Urinary bladder (tissue), 4 donors: Measurements from ENCODE around the gene CFAP210. TPM values are rescaled to one million over a fixed set of nuclear protein-coding genes. Genes with fewer than 3 reads are reported as not detected.

Experiments used
- DNase-seq: peaks from one replicate; pipeline ENCODE4 v3.0.0-alpha.2; 2015; ENCODE audit errors: extremely low spot score
- H3K27ac ChIP-seq: one replicate; pipeline ENCODE4 v1.5.1; 2013; ENCODE audit warnings: low read depth, mild to moderate bottlenecking, moderate library complexity
- H3K36me3 ChIP-seq: one replicate; pipeline ENCODE4 v1.6.1; 2013; ENCODE audit warnings: mild to moderate bottlenecking, moderate library complexity; ENCODE audit not compliant: insufficient read depth
- H3K4me1 ChIP-seq: one replicate; pipeline ENCODE4 v1.6.1; 2013; ENCODE audit warnings: mild to moderate bottlenecking, moderate library complexity; ENCODE audit not compliant: insufficient read depth
- H3K4me3 ChIP-seq: one replicate; pipeline ENCODE4 v1.5.1; 2013; ENCODE audit warnings: low read depth, low read length
- WGBS: extraction: QIAGEN DNeasy Blood & Tissue Kit; methylation state at CpG from one replicate; pipeline ENCODE4 v1.1.7; 2013; 5-methylcytosine and 5-hydroxymethylcytosine counted together
- polyA plus RNA-seq: library from polyadenylated mRNA; stranded (reverse); fragments of 200-250 nt; gene quantifications from one replicate; pipeline ENCODE4 v1.2.3, GENCODE V29; 2013
- total RNA-seq: library from RNA; depleted of rRNA; stranded (reverse); fragments of >200 nt; gene quantifications from one replicate; pipeline ENCODE4 v1.2.3, GENCODE V29; 2014
- donor health status: healthy with polysubstance abuse.
- donor health status: healthy.

CFAP210 gene
- total and polyA plus RNA-seq, 2 donors, result 0.05 TPM; not detected in 1

- H3K27ac ChIP-seq, result no peak overlapping the region
- no peak for DNase-seq
- H3K36me3 ChIP-seq, result no peaks in the 10 kb centered on the region
- 92% methylated on average over 2 of the region's 2 CpGs for WGBS
- H3K4me1 ChIP-seq, result no peaks in the 10 kb centered on the region
- no peak overlapping the region for H3K4me3 ChIP-seq
Observed at GRCh38 chr2:169673921-169674320, 20.3 kb downstream of the CFAP210 start.

GRCh38 chr2:169673106-169673505 lies 21.1 kb downstream of the CFAP210 start:
- Histone ChIP-seq H3K27ac (no peak overlapping the region), H3K4me1 (no peaks in the 10 kb centered on the region), H3K4me3 (no peak overlapping the region), H3K36me3 (no peaks in the 10 kb centered on the region)
- WGBS, result 80% methylated on average over 3 of the region's 3 CpGs
- no peak for DNase-seq

- Histone ChIP-seq H3K4me3 (no peak overlapping the region), H3K4me1 (no peaks in the 10 kb centered on the region), H3K27ac (no peak overlapping the region), H3K36me3 (no peaks in the 10 kb centered on the region)
- DNase-seq, result no peak
- WGBS, result 81% methylated on average over 6 of the region's 6 CpGs
Observed at GRCh38 chr2:169672406-169672805, 21.8 kb downstream of the CFAP210 start.

GRCh38 chr2:169670937-169671336 lies 23.3 kb downstream of the CFAP210 start:
- DNase-seq, result no peak
- 96% methylated on average over 4 of the region's 4 CpGs for whole genome bisulfite sequencing
- Histone ChIP-seq H3K4me1 (no peaks in the 10 kb centered on the region), H3K4me3 (no peak overlapping the region), H3K36me3 (no peaks in the 10 kb centered on the region), H3K27ac (no peak overlapping the region)

DNA sequence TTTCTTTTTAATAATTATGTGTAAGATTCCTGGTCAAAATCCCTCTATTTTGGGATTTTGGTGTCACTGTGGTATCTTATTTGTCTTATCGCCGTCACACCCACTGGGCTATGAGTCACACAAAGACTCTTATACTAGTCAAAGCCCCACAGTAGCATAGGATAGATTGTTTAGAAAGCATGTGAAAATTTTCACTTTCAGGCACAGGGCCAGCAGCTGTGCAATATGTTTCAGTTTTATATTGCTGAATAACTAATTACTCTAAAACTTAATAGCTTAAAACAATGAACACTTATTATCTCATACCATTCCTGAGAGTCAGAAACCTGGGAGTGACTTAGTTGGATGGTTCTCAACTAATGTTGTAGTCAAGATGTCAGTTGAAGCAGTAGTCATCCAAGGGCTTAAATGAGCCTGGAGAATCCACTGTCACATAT lies 24.0 kb downstream of the CFAP210 start:
- Histone ChIP-seq H3K4me1 (no peaks in the 10 kb centered on the region), H3K36me3 (no peaks in the 10 kb centered on the region), H3K27ac (no peak overlapping the region), H3K4me3 (no peak overlapping the region)
- WGBS, result 77% methylated on average over 2 of the region's 2 CpGs
- no peak for DNase-seq

DNA sequence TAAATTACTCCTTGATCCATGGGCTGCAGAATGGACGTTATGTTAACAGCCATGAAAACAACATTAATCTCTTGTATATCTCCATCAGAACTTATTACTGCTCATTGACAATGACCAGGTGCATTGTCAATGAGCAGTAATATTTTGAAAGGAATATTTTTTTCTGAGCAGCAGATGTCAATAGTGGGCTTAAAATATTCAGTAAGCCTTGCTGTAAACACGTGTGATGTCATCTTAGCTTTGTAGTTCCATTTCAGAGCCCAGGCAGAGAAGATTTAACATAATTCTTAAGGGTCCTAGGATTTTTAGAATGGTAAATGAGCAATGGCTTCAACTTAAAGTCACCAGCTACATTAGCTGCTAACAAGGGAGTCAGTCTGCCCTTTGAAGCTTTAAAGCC lies 26.6 kb downstream of the CFAP210 start:
- no peak for DNase-seq
- H3K36me3 ChIP-seq, result no peaks in the 10 kb centered on the region
- WGBS, result 37% methylated on average over 2 of the region's 2 CpGs
- no peak overlapping the region for H3K27ac ChIP-seq
- H3K4me3 ChIP-seq, result no peak overlapping the region
- no peaks in the 10 kb centered on the region for H3K4me1 ChIP-seq

DNA sequence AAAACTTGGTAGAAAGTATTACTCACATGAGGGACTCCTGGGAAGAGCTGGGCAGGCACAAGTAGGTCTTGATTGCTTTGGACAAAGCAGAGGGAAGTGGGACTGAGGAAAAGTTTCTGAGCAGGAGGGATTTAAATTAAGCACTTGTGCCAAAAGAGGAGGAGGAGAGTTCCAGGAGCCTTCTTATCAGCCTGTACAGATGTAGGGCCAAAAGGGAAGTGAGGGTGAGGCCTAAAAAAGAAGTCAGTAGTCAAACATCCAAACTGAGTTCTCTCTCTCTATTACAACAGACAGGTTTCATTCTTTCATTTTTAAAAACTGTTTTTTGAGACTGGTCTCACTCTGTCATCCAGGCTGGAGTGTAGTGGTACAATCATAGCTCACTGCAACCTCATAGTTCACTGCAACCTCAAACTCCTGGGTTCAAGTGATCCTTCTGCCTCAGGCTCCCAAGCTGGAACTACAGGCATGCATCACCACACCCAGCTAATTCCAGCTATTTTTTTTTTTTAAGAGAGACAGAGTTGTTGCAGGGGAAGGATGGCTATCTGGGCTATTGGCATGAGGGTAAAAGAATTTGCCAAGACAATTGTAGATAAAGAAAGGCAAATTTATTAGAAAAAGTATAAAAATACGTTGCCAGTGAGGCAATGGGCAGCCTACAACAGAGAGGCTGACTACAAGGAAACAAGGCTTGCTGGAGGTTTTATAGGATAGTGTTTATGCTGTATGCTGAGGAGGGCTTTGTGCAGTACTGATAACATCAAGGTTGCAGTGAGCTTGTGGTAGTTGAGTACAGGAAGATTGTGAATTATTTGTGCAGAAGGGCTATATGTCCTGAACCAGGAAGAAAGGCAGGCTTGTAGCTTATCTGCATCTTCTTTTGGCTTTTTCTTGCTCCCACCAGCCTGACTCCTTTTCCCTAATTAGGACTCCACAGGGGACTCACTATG lies 29.0 kb downstream of the CFAP210 start:
- 30% methylated on average over 1 of the region's 1 CpG for WGBS
- DNase-seq, result no peak
- no peaks in the 10 kb centered on the region for H3K4me1 ChIP-seq
- H3K4me3 ChIP-seq, result no peak overlapping the region
- no peaks in the 10 kb centered on the region for H3K36me3 ChIP-seq
- no peak overlapping the region for H3K27ac ChIP-seq

DNA sequence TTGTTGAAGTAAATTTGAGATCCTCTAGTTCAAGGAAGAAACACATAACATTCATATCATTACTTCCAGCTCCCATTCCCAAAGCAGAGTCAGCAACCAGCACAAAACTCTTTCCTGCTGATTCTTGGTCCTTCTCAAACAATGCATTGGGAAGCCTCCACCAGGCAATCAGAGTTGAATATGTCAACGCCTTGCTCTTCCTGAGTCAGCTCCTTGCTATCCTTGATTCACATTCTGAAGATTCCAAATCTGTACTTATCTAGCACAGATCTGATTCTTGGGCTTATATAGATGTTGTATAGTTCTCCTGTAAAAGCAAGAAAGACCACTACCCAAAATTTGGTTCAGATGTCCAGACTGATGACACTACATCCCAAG lies 29.6 kb downstream of the CFAP210 start:
- H3K36me3 ChIP-seq, result no peaks in the 10 kb centered on the region
- DNase-seq, result no peak
- no peak overlapping the region for H3K27ac ChIP-seq
- WGBS, result 70% methylated on average over 1 of the region's 1 CpG
- no peak overlapping the region for H3K4me3 ChIP-seq
- H3K4me1 ChIP-seq, result no peaks in the 10 kb centered on the region

GRCh38 chr2:169663247-169663646 lies 31.0 kb downstream of the CFAP210 start:
- Histone ChIP-seq H3K36me3 (no peaks in the 10 kb centered on the region), H3K27ac (no peak overlapping the region), H3K4me3 (no peak overlapping the region), H3K4me1 (no peaks in the 10 kb centered on the region)
- DNase-seq, result no peak
- 94% methylated on average over 3 of the region's 3 CpGs for WGBS

GRCh38 chr2:169662744-169663143 lies 31.5 kb downstream of the CFAP210 start:
- WGBS, result 98% methylated on average over 1 of the region's 1 CpG
- no peak overlapping the region for H3K27ac ChIP-seq

GRCh38 chr2:169661265-169661664 lies 32.9 kb downstream of the CFAP210 start:
- DNase-seq, result no peak
- 66% methylated on average over 3 of the region's 3 CpGs for WGBS
- Histone ChIP-seq H3K4me1 (no peaks in the 10 kb centered on the region), H3K36me3 (no peaks in the 10 kb centered on the region), H3K27ac (no peak overlapping the region), H3K4me3 (no peak overlapping the region)

More at GRCh38 chr2:169662744-169663143, 31.5 kb downstream of the CFAP210 start:
- no peak for DNase-seq
- Histone ChIP-seq H3K36me3 (no peaks in the 10 kb centered on the region), H3K4me3 (no peak overlapping the region), H3K4me1 (no peaks in the 10 kb centered on the region)

GRCh38 chr2:169659320-169659719 lies 34.9 kb downstream of the CFAP210 start:
- no peaks in the 10 kb centered on the region for H3K4me1 ChIP-seq
- no peak for DNase-seq
- WGBS, result 79% methylated on average over 1 of the region's 1 CpG
- no peaks in the 10 kb centered on the region for H3K36me3 ChIP-seq
- no peak overlapping the region for H3K27ac ChIP-seq
- no peak overlapping the region for H3K4me3 ChIP-seq

DNA sequence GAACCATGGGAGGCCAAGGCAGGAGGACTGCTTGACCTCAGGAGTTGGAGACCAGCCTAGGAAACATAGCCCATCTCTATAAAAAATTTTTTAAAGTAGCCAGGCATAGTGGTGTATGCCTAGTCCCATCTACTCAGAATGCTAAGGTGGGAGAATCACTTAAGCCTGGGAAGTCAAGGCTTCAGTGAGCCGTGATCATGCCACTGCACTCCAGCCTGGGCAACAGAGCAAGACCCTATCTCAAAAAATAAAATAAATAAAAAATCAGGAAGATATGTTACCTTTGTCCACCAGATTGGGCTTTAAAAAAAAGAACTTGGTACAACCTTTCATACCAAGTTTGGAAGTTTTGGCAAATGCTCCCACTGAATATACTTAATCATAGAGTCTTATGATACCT lies 35.3 kb downstream of the CFAP210 start:
- 98% methylated on average over 1 of the region's 1 CpG for WGBS
- no peak overlapping the region for H3K27ac ChIP-seq
- H3K4me1 ChIP-seq, result no peaks in the 10 kb centered on the region
- no peak for DNase-seq
- H3K36me3 ChIP-seq, result no peaks in the 10 kb centered on the region
- no peak overlapping the region for H3K4me3 ChIP-seq

DNA sequence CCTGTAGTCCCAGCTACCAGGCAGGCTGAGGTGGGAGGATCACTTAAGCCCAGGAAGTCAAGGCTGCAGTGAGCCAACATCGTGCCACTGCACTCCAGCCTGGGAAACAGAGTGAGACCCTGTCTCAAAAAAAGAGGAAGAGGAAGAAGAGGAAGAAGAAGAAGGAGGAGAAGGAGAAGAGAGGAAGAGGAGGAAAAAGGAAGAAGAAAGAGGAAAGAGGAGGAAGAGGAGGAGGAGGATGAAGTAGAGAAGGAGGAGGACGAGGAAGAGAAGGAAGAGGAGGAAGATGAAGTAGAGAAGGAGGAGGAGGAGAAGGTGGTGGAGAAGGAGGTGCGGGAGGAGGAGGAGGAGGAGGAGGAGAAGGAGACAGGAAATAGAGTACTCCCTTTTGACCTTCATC lies 38.0 kb downstream of the CFAP210 start:
- 73% methylated on average over 3 of the region's 3 CpGs for WGBS

More for the DNA sequence above, 38.0 kb downstream of the CFAP210 start:
- Histone ChIP-seq H3K4me3 (no peak overlapping the region), H3K27ac (no peak overlapping the region), H3K36me3 (no peaks in the 10 kb centered on the region), H3K4me1 (no peaks in the 10 kb centered on the region)
- DNase-seq, result no peak
